Upper lobe of left lung (tissue), 6 donors: Measurements from ENCODE around the gene SIPA1L2. TPM values are rescaled to one million over a fixed set of nuclear protein-coding genes. Genes with fewer than 3 reads are reported as not detected.

Experiments used
- ATAC-seq, 2 donors: fragments of 200-7000 bp; cut with Tn5 transposase; one replicate each; pipeline ENCODE4 v1.9.1; 2022; ENCODE audit warnings: mild to moderate bottlenecking in 2 of 2, moderate library complexity in 2 of 2; ENCODE audit not compliant: low FRiP score in 2 of 2
- DNase-seq, 2 donors: peaks; one replicate each; pipeline ENCODE4 v3.0.0-alpha.2; 2019 to 2020
- H3K27ac ChIP-seq, 4 donors: fragments of 200-600 bp; sonication (generic); one replicate each; pipeline ENCODE4 v1.5.1; 2016 to 2019
- H3K27me3 ChIP-seq, 4 donors: fragments of 200-600 bp; sonication (generic); one replicate each; pipeline ENCODE4 v1.5.1; 2017 to 2019
- H3K36me3 ChIP-seq, 4 donors: fragments of 200-600 bp; sonication (generic); one replicate each; pipeline ENCODE4 v1.5.1; 2016 to 2019
- H3K4me1 ChIP-seq, 4 donors: fragments of 200-600 bp; sonication (generic); one replicate each; pipeline ENCODE4 v1.5.1; 2018 to 2019
- H3K4me3 ChIP-seq, 4 donors: fragments of 200-600 bp; sonication (generic); one replicate each; pipeline ENCODE4 v1.5.1; 2017 to 2019; ENCODE audit warnings: mild to moderate bottlenecking in 2 of 4, moderate library complexity in 1 of 4
- H3K9me3 ChIP-seq, 4 donors: fragments of 200-600 bp; sonication (generic); one replicate each; pipeline ENCODE4 v1.5.1; 2018 to 2019
- CTCF ChIP-seq, 6 experiments: fragments of 450-650 bp in 4 of 6; fragments of 200-600 bp in 2 of 6; sonication (generic) in 2 of 6; IDR thresholded peaks; one replicate each; pipeline ENCODE4 v1.5.1; 2016 to 2019; ENCODE audit warnings: antibody characterized with exemption in 6 of 6
- EP300 ChIP-seq, 4 donors: sonication (generic); formaldehyde crosslinking; IDR thresholded peaks; one replicate each; pipeline ENCODE4 v1.5.1; 2017; ENCODE audit warnings: antibody characterized with exemption in 4 of 4, control low read depth in 2 of 4
- POLR2A ChIP-seq, 4 donors: fragments of 450-650 bp; IDR thresholded peaks; one replicate each; pipeline ENCODE4 v1.5.1; 2016 to 2017; ENCODE audit warnings: antibody characterized with exemption in 4 of 4, mild to moderate bottlenecking in 2 of 4
- POLR2AphosphoS5 ChIP-seq, 2 donors: sonication (generic); formaldehyde crosslinking; IDR thresholded peaks; one replicate each; pipeline ENCODE4 v1.5.1; 2017; ENCODE audit warnings: antibody characterized with exemption in 2 of 2
- WGBS, 2 donors: methylation state at CpG; one replicate each; pipeline ENCODE4 v1.1.5; 2017 to 2018; 5-methylcytosine and 5-hydroxymethylcytosine counted together
- total RNA-seq, 6 donors: library from RNA; depleted of rRNA in 4 of 6; stranded (reverse); fragments of >200 nt in 4 of 6; gene quantifications; one replicate each; pipeline versions ENCODE4 v1.1.0 to v1.2.1, GENCODE V29; 2016 to 2021
- donor health status: DM: no; HTN: no; CAD: no; lungs with moderate emphysema.
- donor health status: DM: no; HTN: yes; CAD: no; lungs with severe emphysema.

SIPA1L2 gene
- total RNA-seq, 6 donors from 2014 or later: 23.3 to 51.3 (median 34.2) TPM

- no peaks in the 10 kb centered on the region for H3K27me3 ChIP-seq
- ATAC-seq: no peak
- no peak for DNase-seq
Observed at GRCh38 chr1:232667094-232667777, 37.3 kb upstream of the SIPA1L2 start.

GRCh38 chr1:232664844-232665777 is 35.2 kb upstream of the SIPA1L2 start:
- H3K27ac ChIP-seq: no peak overlapping the region
- TF ChIP-seq POLR2AphosphoS5 (IDR thresholded peaks at IDR 0.05) (no peak), POLR2A (IDR thresholded peaks at IDR 0.05) (no peak), EP300 (IDR thresholded peaks at IDR 0.05) (no peak), CTCF (IDR thresholded peaks at IDR 0.05) (no peak)
- no peaks in the 10 kb centered on the region for H3K36me3 ChIP-seq
- WGBS, 2 donors: 85 to 94% methylated on average over 3 of the region's 3 CpGs
- H3K9me3 ChIP-seq: no peaks in the 10 kb centered on the region
- no peak overlapping the region for H3K4me3 ChIP-seq
- DNase-seq: no peak
- no peak for ATAC-seq
- peaks cover 0 to 8% (median 3%) of the 10 kb centered on the region in 4 donors for H3K4me1 ChIP-seq
- no peaks in the 10 kb centered on the region for H3K27me3 ChIP-seq

More at GRCh38 chr1:232667094-232667777, 37.3 kb upstream of the SIPA1L2 start:
- Histone ChIP-seq H3K36me3 (no peaks in the 10 kb centered on the region), H3K9me3 (no peaks in the 10 kb centered on the region), H3K4me1 (peaks cover 0 to 8% (median 3%) of the 10 kb centered on the region in 4 donors), H3K27ac (peak overlapping the region in 1 of 4 donors; percentile 22), H3K4me3 (no peak overlapping the region)
- WGBS, 2 donors: 29 to 32% methylated on average over 3 of the region's 3 CpGs
- TF ChIP-seq EP300 (IDR thresholded peaks at IDR 0.05) (no peak), POLR2AphosphoS5 (IDR thresholded peaks at IDR 0.05) (no peak), CTCF (IDR thresholded peaks at IDR 0.05) (no peak), POLR2A (IDR thresholded peaks at IDR 0.05) (no peak)

- WGBS, 2 donors: 63 to 73% methylated on average over 7 of the region's 7 CpGs
- no peak for ATAC-seq
- no peaks in the 10 kb centered on the region for H3K9me3 ChIP-seq
- H3K4me3 ChIP-seq: no peak overlapping the region
- TF ChIP-seq EP300 (IDR thresholded peaks at IDR 0.05) (no peak), POLR2AphosphoS5 (IDR thresholded peaks at IDR 0.05) (no peak)
- no peak for DNase-seq
- no peak overlapping the region for H3K27ac ChIP-seq
- H3K36me3 ChIP-seq: no peaks in the 10 kb centered on the region
- H3K27me3 ChIP-seq: no peaks in the 10 kb centered on the region
- H3K4me1 ChIP-seq: peaks cover 0 to 8% (median 3%) of the 10 kb centered on the region in 4 donors
Observed at GRCh38 chr1:232662910-232663309, 33.0 kb upstream of the SIPA1L2 start.

- Histone ChIP-seq H3K4me3 (no peak overlapping the region), H3K27me3 (no peaks in the 10 kb centered on the region), H3K36me3 (no peaks in the 10 kb centered on the region), H3K4me1 (no peaks in the 10 kb centered on the region), H3K9me3 (no peaks in the 10 kb centered on the region), H3K27ac (no peak overlapping the region)
- DNase-seq (no peak), ATAC-seq (no peak)
- TF ChIP-seq CTCF (IDR thresholded peaks at IDR 0.05) (no peak), EP300 (IDR thresholded peaks at IDR 0.05) (no peak), POLR2A (IDR thresholded peaks at IDR 0.05) (no peak), POLR2AphosphoS5 (IDR thresholded peaks at IDR 0.05) (no peak)
- WGBS, 2 donors: 81% methylated on average over 2 of the region's 2 CpGs
Observed at GRCh38 chr1:232658386-232658785, 28.5 kb upstream of the SIPA1L2 start.

- ATAC-seq (no peak), DNase-seq (no peak)
- TF ChIP-seq CTCF (IDR thresholded peaks at IDR 0.05): no peak
- TF ChIP-seq EP300 (IDR thresholded peaks at IDR 0.05): no peak
- TF ChIP-seq POLR2AphosphoS5 (IDR thresholded peaks at IDR 0.05): no peak
- no peak for TF ChIP-seq POLR2A (IDR thresholded peaks at IDR 0.05)
- no peaks in the 10 kb centered on the region for H3K9me3 ChIP-seq
- H3K4me3 ChIP-seq: no peak overlapping the region
- H3K27me3 ChIP-seq: no peaks in the 10 kb centered on the region
- 76 to 81% methylated on average over 3 of the region's 3 CpGs for WGBS, 2 donors
- no peaks in the 10 kb centered on the region for H3K36me3 ChIP-seq
- H3K4me1 ChIP-seq: no peaks in the 10 kb centered on the region
- no peak overlapping the region for H3K27ac ChIP-seq
Observed at GRCh38 chr1:232657426-232658005, 27.6 kb upstream of the SIPA1L2 start.
